ENCODE measurements around the gene CROT. TPM values are rescaled to one million over a fixed set of nuclear protein-coding genes. Genes with fewer than 3 reads are reported as not detected.

The CROT gene
- total and polyA plus RNA-seq, 9 donors, result 8.0 to 21.8 (median 16.1) TPM

DNA sequence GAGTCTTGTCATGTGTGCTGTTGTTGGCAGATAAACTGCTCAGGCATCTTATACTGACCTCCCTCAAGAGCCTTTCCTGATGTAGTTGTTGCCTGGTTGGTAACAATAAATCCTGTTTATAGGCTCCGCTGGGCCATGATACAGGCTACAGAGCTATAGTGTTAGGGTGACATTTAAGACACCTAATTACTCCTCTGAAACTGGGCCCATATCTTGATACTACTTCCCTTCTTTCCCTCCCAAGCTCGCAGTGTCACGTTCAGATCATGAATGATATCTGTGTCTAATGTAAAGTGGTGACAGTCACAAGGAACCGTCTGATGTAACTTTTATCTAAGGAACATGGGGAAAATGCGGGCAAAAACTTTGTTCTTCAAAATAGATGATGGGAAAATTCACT lies 35.4 kb downstream of the CROT start:
- Histone ChIP-seq H3K27ac (no peak overlapping the region), H3K27me3 (no peaks in the 10 kb centered on the region), H3K4me1 (ENCODE audit: insufficient read depth) (no peaks in the 10 kb centered on the region), H3K36me3 (no peaks in the 10 kb centered on the region), H3K4me3 (no peak overlapping the region), H3K9me3 (no peaks in the 10 kb centered on the region)
- DNase-seq, result no peak
- 75 to 76% (median 76%) methylated on average over 5 of the region's 5 CpGs for WGBS, 3 donors
- no peak for TF ChIP-seq POLR2A (IDR thresholded peaks at IDR 0.05)
- no peak for TF ChIP-seq EP300 (IDR thresholded peaks at IDR 0.05)
- TF ChIP-seq, protein P1, sequence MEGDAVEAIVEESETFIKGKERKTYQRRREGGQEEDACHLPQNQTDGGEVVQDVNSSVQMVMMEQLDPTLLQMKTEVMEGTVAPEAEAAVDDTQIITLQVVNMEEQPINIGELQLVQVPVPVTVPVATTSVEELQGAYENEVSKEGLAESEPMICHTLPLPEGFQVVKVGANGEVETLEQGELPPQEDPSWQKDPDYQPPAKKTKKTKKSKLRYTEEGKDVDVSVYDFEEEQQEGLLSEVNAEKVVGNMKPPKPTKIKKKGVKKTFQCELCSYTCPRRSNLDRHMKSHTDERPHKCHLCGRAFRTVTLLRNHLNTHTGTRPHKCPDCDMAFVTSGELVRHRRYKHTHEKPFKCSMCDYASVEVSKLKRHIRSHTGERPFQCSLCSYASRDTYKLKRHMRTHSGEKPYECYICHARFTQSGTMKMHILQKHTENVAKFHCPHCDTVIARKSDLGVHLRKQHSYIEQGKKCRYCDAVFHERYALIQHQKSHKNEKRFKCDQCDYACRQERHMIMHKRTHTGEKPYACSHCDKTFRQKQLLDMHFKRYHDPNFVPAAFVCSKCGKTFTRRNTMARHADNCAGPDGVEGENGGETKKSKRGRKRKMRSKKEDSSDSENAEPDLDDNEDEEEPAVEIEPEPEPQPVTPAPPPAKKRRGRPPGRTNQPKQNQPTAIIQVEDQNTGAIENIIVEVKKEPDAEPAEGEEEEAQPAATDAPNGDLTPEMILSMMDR (IDR thresholded peaks at IDR 0.05), result no peak
- intact Hi-C loops (cut with DNase I), result no loop called here

DNA sequence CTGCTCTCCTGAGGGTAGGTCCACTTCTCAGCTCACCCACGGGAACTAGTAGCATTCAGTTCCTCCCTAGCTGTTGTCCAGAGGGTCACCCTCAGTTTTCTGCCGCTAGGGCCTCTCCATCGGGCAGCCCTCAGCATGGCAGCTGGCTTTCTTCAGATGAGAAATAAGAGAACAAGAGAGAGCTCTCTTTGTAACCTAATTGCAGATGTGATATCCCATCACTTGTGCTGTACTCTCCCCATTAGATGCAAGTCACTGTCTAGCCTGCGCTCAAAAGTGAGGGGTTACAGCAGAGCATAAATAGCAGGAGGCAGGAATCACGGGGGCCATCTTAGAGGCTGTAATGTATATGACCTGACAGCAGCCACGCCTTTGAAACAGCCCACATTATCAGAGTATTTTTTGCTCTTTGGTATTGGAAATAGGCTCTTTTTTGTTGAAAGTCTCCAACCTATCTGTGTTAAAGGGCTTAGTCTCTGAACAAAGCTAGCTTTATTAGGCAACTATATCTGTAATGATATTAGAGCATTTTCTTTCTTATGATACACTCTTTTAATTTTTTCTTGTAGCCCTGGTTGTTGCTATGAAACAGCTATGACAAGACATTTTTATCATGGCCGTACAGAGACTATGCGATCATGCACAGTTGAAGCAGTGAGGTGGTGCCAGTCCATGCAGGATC lies 45.7 kb downstream of the CROT start:
- no peak overlapping the region for H3K27ac ChIP-seq
- TF ChIP-seq, protein P1 (IDR thresholded peaks at IDR 0.05), result no peak
- TF ChIP-seq EP300 (IDR thresholded peaks at IDR 0.05) (no peak), POLR2A (IDR thresholded peaks at IDR 0.05) (no peak)
- intact Hi-C loops (cut with DNase I), result no loop called here
- H3K27me3 ChIP-seq, result no peaks in the 10 kb centered on the region
- WGBS, 3 donors, result 90 to 92% (median 90%) methylated on average over 8 of the region's 8 CpGs
- H3K4me1 ChIP-seq (ENCODE audit: insufficient read depth), result no peaks in the 10 kb centered on the region
- no peak overlapping the region for H3K4me3 ChIP-seq
- no peaks in the 10 kb centered on the region for H3K9me3 ChIP-seq
- no peaks in the 10 kb centered on the region for H3K36me3 ChIP-seq
- DNase-seq, result no peak

DNA sequence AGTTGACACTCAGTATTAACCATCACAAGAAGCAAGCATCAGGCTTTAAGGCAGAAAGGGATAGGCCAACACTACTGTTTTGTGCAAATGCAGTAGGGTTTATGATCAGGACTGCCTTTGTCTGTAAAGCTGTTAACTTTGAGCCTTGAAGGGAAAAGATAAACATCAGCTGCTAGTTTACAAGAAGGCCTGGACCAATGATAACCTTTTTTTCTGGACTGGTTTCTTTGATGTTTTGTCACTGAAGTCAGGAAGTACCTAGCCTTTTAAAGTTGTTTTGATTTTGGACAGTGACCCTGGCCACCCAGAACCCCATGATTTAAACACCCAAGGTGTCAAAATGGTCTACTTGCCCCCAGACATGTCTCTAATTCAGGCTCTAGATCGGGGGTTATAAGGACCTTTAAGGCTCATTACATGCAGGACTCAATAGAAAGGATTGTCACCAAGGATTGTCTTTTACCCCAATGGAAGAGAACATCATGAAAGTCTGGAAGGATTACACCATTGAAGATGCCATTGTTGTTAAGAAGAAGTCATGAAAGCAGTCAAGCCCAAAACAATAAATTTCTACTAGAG lies 50.1 kb downstream of the CROT start:
- Histone ChIP-seq H3K4me3 (no peak overlapping the region), H3K27ac (no peak overlapping the region), H3K27me3 (no peaks in the 10 kb centered on the region), H3K36me3 (no peaks in the 10 kb centered on the region), H3K4me1 (ENCODE audit: insufficient read depth) (no peaks in the 10 kb centered on the region), H3K9me3 (no peaks in the 10 kb centered on the region)
- intact Hi-C loops (cut with DNase I), result no loop called here
- no peak for DNase-seq
- TF ChIP-seq POLR2A (IDR thresholded peaks at IDR 0.05), result no peak
- TF ChIP-seq, protein P1 (IDR thresholded peaks at IDR 0.05), result no peak
- WGBS, 3 donors, result 88 to 91% (median 91%) methylated on average over 1 of the region's 1 CpG

DNA sequence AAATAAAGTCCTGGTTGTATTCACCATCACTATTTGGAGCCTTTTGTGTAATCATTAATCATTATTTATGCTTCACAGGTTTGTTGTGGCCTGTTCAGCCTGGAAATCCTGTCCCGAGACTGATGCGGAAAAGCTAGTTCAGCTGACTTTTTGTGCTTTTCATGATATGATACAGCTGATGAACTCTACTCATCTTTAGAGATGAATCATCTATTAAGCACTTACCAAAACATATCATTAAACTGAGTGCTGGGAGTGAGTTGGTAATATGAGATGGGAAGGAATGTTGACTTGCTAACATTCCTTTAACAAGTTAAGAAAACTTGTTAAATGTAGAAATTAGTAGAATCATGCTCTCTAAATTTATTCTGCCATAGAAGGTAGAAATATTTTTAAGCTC lies 53.0 kb downstream of the CROT start:
- H3K27me3 ChIP-seq, result no peaks in the 10 kb centered on the region
- TF ChIP-seq, protein P1 (IDR thresholded peaks at IDR 0.05), result no peak
- TF ChIP-seq EP300 (IDR thresholded peaks at IDR 0.05) (no peak), POLR2A (IDR thresholded peaks at IDR 0.05) (no peak)
- H3K27ac ChIP-seq, result no peak overlapping the region
- H3K4me1 ChIP-seq (ENCODE audit: insufficient read depth), result no peaks in the 10 kb centered on the region
- H3K4me3 ChIP-seq, result no peak overlapping the region
- no peak for DNase-seq
- H3K9me3 ChIP-seq, result no peaks in the 10 kb centered on the region
- no peaks in the 10 kb centered on the region for H3K36me3 ChIP-seq
- 27 to 33% (median 29%) methylated on average over 2 of the region's 2 CpGs for WGBS, 3 donors
- intact Hi-C loops (cut with DNase I), result no loop called here

Data from ovary (tissue), 9 donors.